Stimulated activated CD8-positive, alpha-beta memory T cell treated with anti-CD3 and anti-CD28 coated beads, Interleukin-12 subunit alpha, Interleukin-12 subunit beta, amount 100 ng/mL, for 4 hours (primary cell): Measurements from ENCODE around the gene RAB43.
"Not testable (repeated sequence)": the region's sequence is repeated elsewhere in the genome, so short reads cannot be mapped to it uniquely, and the experiment has no call there.

Experiments used
- DNase-seq: peaks from one replicate; pipeline ENCODE4 v3.0.0-alpha.2; 2020; ENCODE audit warnings: low read depth

RAB43 gene

GRCh38 chr3:129087904-129088303 is 33.7 kb downstream of the RAB43 start:
- DNase-seq: not testable (repeated sequence)

GRCh38 chr3:129087138-129087702 is 34.4 kb downstream of the RAB43 start:
- no peak for DNase-seq

- DNase-seq: no peak
Measured at GRCh38 chr3:129085818-129086217, 35.8 kb downstream of the RAB43 start.

GRCh38 chr3:129085165-129085715 is 36.4 kb downstream of the RAB43 start:
- no peak for DNase-seq

- DNase-seq: no peak
Measured at GRCh38 chr3:129084501-129084900, 37.1 kb downstream of the RAB43 start.

GRCh38 chr3:129082026-129082425 is 39.6 kb downstream of the RAB43 start:
- no peak for DNase-seq

- no peak for DNase-seq
Measured at GRCh38 chr3:129081503-129081902, 40.1 kb downstream of the RAB43 start.

GRCh38 chr3:129078510-129078909 is 43.1 kb downstream of the RAB43 start:
- DNase-seq: no peak

- no peak for DNase-seq
Measured at GRCh38 chr3:129077222-129077621, 44.4 kb downstream of the RAB43 start.

- no peak for DNase-seq
Measured at GRCh38 chr3:129070086-129070885, 51.3 kb downstream of the RAB43 start.

- DNase-seq: not testable (repeated sequence)
Measured at GRCh38 chr3:129069313-129070085, 52.1 kb downstream of the RAB43 start.

- no peak for DNase-seq
Measured at GRCh38 chr3:129068291-129068886, 53.2 kb downstream of the RAB43 start.

GRCh38 chr3:129067719-129068118 is 53.9 kb downstream of the RAB43 start:
- not testable (repeated sequence) for DNase-seq

GRCh38 chr3:129065720-129066073 is 55.9 kb downstream of the RAB43 start:
- no peak for DNase-seq

GRCh38 chr3:129065016-129065719 is 56.4 kb downstream of the RAB43 start:
- DNase-seq: no peak

GRCh38 chr3:129063841-129064482 is 57.6 kb downstream of the RAB43 start:
- no peak for DNase-seq

GRCh38 chr3:129063091-129063640 is 58.4 kb downstream of the RAB43 start:
- no peak for DNase-seq

- DNase-seq: no peak
Measured at GRCh38 chr3:129061888-129062834, 59.4 kb downstream of the RAB43 start.

- DNase-seq: no peak
Measured at GRCh38 chr3:129061023-129061887, 60.3 kb downstream of the RAB43 start.
